Measurements from ENCODE around the gene DEXI.
"Not testable (repeated sequence)": the region's sequence is repeated elsewhere in the genome, so short reads cannot be mapped to it uniquely, and the experiment has no call there.

- not testable (repeated sequence) for TF ChIP-seq POLR2AphosphoS5, EP300, CTCF (IDR thresholded peaks at IDR 0.05)
Measured at GRCh38 chr16:10941935-10942351, 325 bp downstream of the DEXI start.

Data from esophagus muscularis mucosa (tissue), 4 donors.